Gastroesophageal sphincter (tissue), 4 donors: ENCODE data around the gene BRCA1. TPM values are rescaled to one million over a fixed set of nuclear protein-coding genes. Genes with fewer than 3 reads are reported as not detected.
"Not testable (repeated sequence)": the region's sequence is repeated elsewhere in the genome, so short reads cannot be mapped to it uniquely, and the experiment has no call there.

Source experiments
- ATAC-seq: fragments of 150-250 bp; one replicate; pipeline ENCODE4 v1.9.1; 2016; ENCODE audit warnings: mild to moderate bottlenecking, moderate library complexity
- H3K27ac ChIP-seq, 4 donors: fragments of 200-600 bp; sonication (generic) in 3 of 4; 1 replicate in 3 of 4; 2 replicates in 1 of 4; pipeline ENCODE4 v1.5.1; 2016 to 2019
- H3K27me3 ChIP-seq: fragments of 200-600 bp; sonication (generic); one replicate; pipeline ENCODE4 v1.5.1; 2019
- H3K36me3 ChIP-seq, 2 donors: fragments of 200-600 bp; sonication (generic); one replicate each; pipeline ENCODE4 v1.5.1; 2019; ENCODE audit warnings: control low read depth in 1 of 2
- H3K4me1 ChIP-seq, 3 donors: fragments of 200-600 bp; sonication (generic); 1 replicate in 2 of 3; 2 replicates in 1 of 3; pipeline ENCODE4 v1.5.1; 2016 to 2019; ENCODE audit warnings: control low read depth in 2 of 3
- H3K4me3 ChIP-seq, 2 donors: fragments of 200-600 bp; sonication (generic); one replicate each; pipeline ENCODE4 v1.5.1; 2019; ENCODE audit warnings: mild to moderate bottlenecking in 1 of 2, moderate library complexity in 1 of 2
- H3K9me3 ChIP-seq, 3 donors: fragments of 200-600 bp; sonication (generic); one replicate each; pipeline ENCODE4 v1.5.1; 2017 to 2019; ENCODE audit warnings: control low read depth in 2 of 3
- EP300 ChIP-seq: sonication (generic); formaldehyde crosslinking; IDR thresholded peaks from one replicate; pipeline ENCODE4 v1.6.1; 2017; ENCODE audit warnings: antibody characterized with exemption, mild to moderate bottlenecking
- POLR2A ChIP-seq, 2 donors: fragments of 450-650 bp; IDR thresholded peaks; one replicate each; pipeline ENCODE4 v1.6.1; 2017; ENCODE audit warnings: antibody characterized with exemption in 2 of 2, mild to moderate bottlenecking in 2 of 2, moderate library complexity in 1 of 2
- POLR2AphosphoS5 ChIP-seq: sonication (generic); formaldehyde crosslinking; IDR thresholded peaks from one replicate; pipeline ENCODE4 v1.6.1; 2017; ENCODE audit warnings: antibody characterized with exemption
- WGBS, 2 donors: methylation state at CpG; one replicate each; pipeline ENCODE4 v1.1.5; 2018; ENCODE audit warnings: low coverage in 1 of 2; 5-methylcytosine and 5-hydroxymethylcytosine counted together
- total RNA-seq, 4 donors: library from RNA; depleted of rRNA; stranded (reverse); fragments of >200 nt; gene quantifications; one replicate each; pipeline ENCODE4 v1.1.0, GENCODE V29; 2016
- TF ChIP-seq, protein P1 (sequence below), 4 experiments: fragments of 200-600 bp in 2 of 4; fragments of 450-650 bp in 2 of 4; sonication (generic) in 1 of 4; IDR thresholded peaks; one replicate each; pipeline ENCODE4 v1.5.1; 2017 to 2019; ENCODE audit warnings: antibody characterized with exemption in 4 of 4, mild to moderate bottlenecking in 2 of 4, moderate library complexity in 2 of 4

The BRCA1 gene
- total RNA-seq, 4 donors from 2014 or later, result 4.9 to 7.9 (median 6.1) TPM

DNA sequence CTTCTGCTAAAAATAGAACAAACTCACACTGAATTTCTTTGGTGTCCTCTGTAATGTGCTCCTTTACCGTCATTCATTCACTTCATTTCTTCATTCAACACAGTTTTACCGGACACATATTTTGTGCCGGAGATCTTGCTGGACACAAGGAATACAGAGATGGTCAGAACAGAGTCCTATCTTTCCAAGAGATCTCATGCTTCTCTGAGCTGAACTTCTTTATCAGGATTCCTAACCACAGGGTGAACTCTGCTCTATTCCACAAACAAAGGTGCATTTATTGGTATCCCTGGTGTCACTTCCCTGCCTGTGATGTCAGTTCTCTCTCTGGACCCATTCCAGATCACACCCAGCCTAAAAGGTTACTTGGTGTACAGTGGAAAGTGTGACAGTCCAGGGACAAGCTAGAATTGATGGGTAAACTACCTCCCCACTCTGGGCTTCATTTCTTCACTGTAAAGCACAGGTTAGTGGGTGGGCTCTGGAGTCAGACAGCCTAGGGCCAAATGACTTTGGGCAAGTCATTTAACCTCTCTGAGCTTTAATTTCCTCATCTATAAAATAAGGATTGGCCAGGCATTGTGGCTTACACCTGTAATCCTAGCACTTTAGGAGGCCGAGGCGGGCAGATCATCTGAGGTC lies 114.4 kb downstream of the BRCA1 start:
- no peak for TF ChIP-seq POLR2AphosphoS5
- no peak for TF ChIP-seq POLR2A (IDR thresholded peaks at IDR 0.05)
- TF ChIP-seq EP300, result no peak
- TF ChIP-seq, protein P1, sequence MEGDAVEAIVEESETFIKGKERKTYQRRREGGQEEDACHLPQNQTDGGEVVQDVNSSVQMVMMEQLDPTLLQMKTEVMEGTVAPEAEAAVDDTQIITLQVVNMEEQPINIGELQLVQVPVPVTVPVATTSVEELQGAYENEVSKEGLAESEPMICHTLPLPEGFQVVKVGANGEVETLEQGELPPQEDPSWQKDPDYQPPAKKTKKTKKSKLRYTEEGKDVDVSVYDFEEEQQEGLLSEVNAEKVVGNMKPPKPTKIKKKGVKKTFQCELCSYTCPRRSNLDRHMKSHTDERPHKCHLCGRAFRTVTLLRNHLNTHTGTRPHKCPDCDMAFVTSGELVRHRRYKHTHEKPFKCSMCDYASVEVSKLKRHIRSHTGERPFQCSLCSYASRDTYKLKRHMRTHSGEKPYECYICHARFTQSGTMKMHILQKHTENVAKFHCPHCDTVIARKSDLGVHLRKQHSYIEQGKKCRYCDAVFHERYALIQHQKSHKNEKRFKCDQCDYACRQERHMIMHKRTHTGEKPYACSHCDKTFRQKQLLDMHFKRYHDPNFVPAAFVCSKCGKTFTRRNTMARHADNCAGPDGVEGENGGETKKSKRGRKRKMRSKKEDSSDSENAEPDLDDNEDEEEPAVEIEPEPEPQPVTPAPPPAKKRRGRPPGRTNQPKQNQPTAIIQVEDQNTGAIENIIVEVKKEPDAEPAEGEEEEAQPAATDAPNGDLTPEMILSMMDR (IDR thresholded peaks at IDR 0.05), result no peak
- peaks cover 0 to 92% (median 28%) of the 10 kb centered on the region in 3 donors for H3K4me1 ChIP-seq
- H3K27me3 ChIP-seq, result no peaks in the 10 kb centered on the region
- H3K36me3 ChIP-seq, result peaks cover 0 to 40% of the 10 kb centered on the region in 2 donors
- H3K4me3 ChIP-seq, result no peak overlapping the region
- H3K9me3 ChIP-seq, result no peaks in the 10 kb centered on the region
- no peak for ATAC-seq
- H3K27ac ChIP-seq, result peak overlapping the region in 3 of 4 donors; percentile 39 to 67 (median 41)
- WGBS, 2 donors, result 72 to 95% methylated on average over 2 to 3 of the region's 5 CpGs

- peak within 1 kb of the TSS; percentile 91 to 96 (median 92) for H3K27ac ChIP-seq
- H3K4me3 ChIP-seq, result peak within 1 kb of the TSS; percentile 72 to 96
- peaks cover 0 to 32% of the 10 kb centered on the region in 2 donors for H3K36me3 ChIP-seq
- TF ChIP-seq EP300 (no peak), POLR2A (IDR thresholded peaks at IDR 0.05) (peak; percentile 30 to 40), POLR2AphosphoS5 (peak; percentile 75)
- TF ChIP-seq, protein P1 (IDR thresholded peaks at IDR 0.05), result peak in 3 of 4 experiments; percentile 4 to 80 (median 18)
- no peaks in the 10 kb centered on the region for H3K9me3 ChIP-seq
- WGBS, 2 donors, result 5 to 26% methylated on average over 7 to 8 of the region's 18 CpGs
- H3K27me3 ChIP-seq, result no peaks in the 10 kb centered on the region
- H3K4me1 ChIP-seq, result peaks cover 0 to 54% (median 3%) of the 10 kb centered on the region in 3 donors
- ATAC-seq, result peak; percentile 87
Observed at GRCh38 chr17:43006639-43007551, 118.3 kb downstream of the BRCA1 start, which contains the start of gene IFI35. IFI35 (plus strand) TSS chr17:43006784; CDS start chr17:43006948, 164 bp downstream.

GRCh38 chr17:43003542-43004172 lies 121.5 kb downstream of the BRCA1 start:
- Histone ChIP-seq H3K27ac (peak overlapping the region in 3 of 4 donors; percentile 1 to 48 (median 10)), H3K4me3 (no peak overlapping the region), H3K4me1 (peaks cover 5 to 53% (median 10%) of the 10 kb centered on the region in 3 donors), H3K36me3 (peaks cover 0 to 58% of the 10 kb centered on the region in 2 donors), H3K9me3 (no peaks in the 10 kb centered on the region), H3K27me3 (no peaks in the 10 kb centered on the region)
- 57 to 60% methylated on average over 2 to 3 of the region's 5 CpGs for WGBS, 2 donors
- peak; percentile 34 for ATAC-seq
- no peak for TF ChIP-seq POLR2AphosphoS5
- no peak for TF ChIP-seq EP300
- TF ChIP-seq POLR2A (IDR thresholded peaks at IDR 0.05), result no peak
- TF ChIP-seq, protein P1 (IDR thresholded peaks at IDR 0.05), result no peak

DNA sequence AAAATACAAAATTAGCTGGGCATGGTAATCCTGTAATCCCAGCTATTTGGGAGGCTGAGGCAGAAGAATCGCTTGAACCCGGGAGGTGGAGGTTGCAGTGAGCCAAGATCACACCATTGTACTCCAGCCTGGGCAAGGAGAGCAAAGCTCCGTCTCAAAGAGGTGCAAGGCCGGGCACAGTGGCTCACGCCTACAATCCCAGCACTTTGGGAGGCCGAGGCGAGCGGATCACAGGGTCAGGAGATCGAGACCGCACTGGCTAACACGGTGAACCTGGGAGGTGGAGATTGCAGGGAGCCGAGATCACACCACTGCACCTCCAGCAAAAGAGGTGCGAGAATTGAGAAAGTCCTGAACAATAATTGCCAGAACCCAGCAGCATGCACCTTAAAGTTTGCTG lies 124.3 kb downstream of the BRCA1 start:
- peaks cover 5 to 39% (median 11%) of the 10 kb centered on the region in 3 donors for H3K4me1 ChIP-seq
- 69 to 100% methylated on average over 2 to 7 of the region's 13 CpGs for WGBS, 2 donors
- H3K36me3 ChIP-seq, result peaks cover 0 to 58% of the 10 kb centered on the region in 2 donors
- H3K9me3 ChIP-seq, ATAC-seq, H3K4me3 ChIP-seq, H3K27me3 ChIP-seq: not testable (repeated sequence)
- peak overlapping the region in 1 of 4 donors; percentile 39 for H3K27ac ChIP-seq

- H3K4me1 ChIP-seq, result peaks cover 5 to 39% (median 11%) of the 10 kb centered on the region in 3 donors
- no peak for ATAC-seq
- no peak for TF ChIP-seq EP300
- TF ChIP-seq, protein P1 (IDR thresholded peaks at IDR 0.05), result no peak
- peak overlapping the region; percentile 63 to 99 for H3K4me3 ChIP-seq
- 10 to 25% methylated on average over 7 to 9 of the region's 10 CpGs for WGBS, 2 donors
- peaks cover 0 to 58% of the 10 kb centered on the region in 2 donors for H3K36me3 ChIP-seq
- peak overlapping the region; percentile 86 to 97 (median 94) for H3K27ac ChIP-seq
- no peaks in the 10 kb centered on the region for H3K27me3 ChIP-seq
- no peaks in the 10 kb centered on the region for H3K9me3 ChIP-seq
Observed at GRCh38 chr17:42999003-42999525, 126.1 kb downstream of the BRCA1 start.
